K562 (cell line): ENCODE measurements around the gene SPINT2. TPM values are rescaled to one million over a fixed set of nuclear protein-coding genes. Genes with fewer than 3 reads are reported as not detected.

Experiments used
- ATAC-seq: fragments of 200-7000 bp; cut with Tn5 transposase; 3 replicates; pipeline ENCODE4 v1.9.1; 2020; ENCODE audit warnings: moderate library complexity
- BruUV-seq: library from RNA; stranded (reverse); fragments of 400-500 nt; replicated peaks from 2 replicates; lab custom pipeline; 2021; lab: Mats Ljungman, UMichigan
- CTCF ChIA-PET: fragments of 300-600 bp; formaldehyde crosslinking; extraction: SDS; loops from one replicate; lab custom pipeline; 2021; ENCODE audit warnings: low intra/inter-chr PET ratio; lab: Yijun Ruan, JAX
- POLR2A ChIA-PET: fragments of 300-600, 350-650 bp; sonication (Branson Sonifier 250); formaldehyde crosslinking; extraction: SDS; loops from one replicate; lab custom pipeline; 2021; ENCODE audit warnings: antibody characterized with exemption, inconsistent platforms; lab: Yijun Ruan, JAX
- DNase-seq, 4 experiments: peaks; one replicate each; pipeline versions ENCODE4 v3.0.0 to v3.0.0-alpha.2; 2011 to 2018; ENCODE audit warnings: low spot score in 3 of 4, mixed read lengths in 3 of 4; ENCODE audit errors: extremely low read depth in 1 of 4
- FAIRE-seq: peaks from 2 replicates; lab custom pipeline; 2011; peaks lifted over from hg19 to GRCh38; lab: Jason Lieb, UNC
- H2AFZ ChIP-seq: 2 replicates; pipeline ENCODE4 v1.6.0; 2011; ENCODE audit warnings: low read depth, low read length, control low read depth, inconsistent platforms
- H3K27ac ChIP-seq: fragments of 200-600 bp; 3 replicates; pipeline ENCODE4 v1.8.0; 2011; ENCODE audit warnings: low read depth, mild to moderate bottlenecking, control low read depth, inconsistent platforms, low read length, moderate library complexity, mixed read lengths; ENCODE audit errors: extremely low read depth
- H3K27me3 ChIP-seq, 2 experiments: fragments of 300-600 bp in 1 of 2; 2 replicates in 1 of 2; 3 replicates in 1 of 2; pipeline versions ENCODE4 v1.6.0 to v1.8.0; 2011; ENCODE audit warnings: inconsistent platforms in 2 of 2, low read length in 2 of 2, mild to moderate bottlenecking in 1 of 2, mixed read lengths in 1 of 2, moderate library complexity in 1 of 2; ENCODE audit not compliant: control insufficient read depth in 2 of 2, insufficient read depth in 2 of 2
- H3K36me3 ChIP-seq: fragments of 300-600 bp; 3 replicates; pipeline ENCODE4 v1.8.0; 2011; ENCODE audit warnings: mild to moderate bottlenecking, low read length, inconsistent platforms; ENCODE audit not compliant: control insufficient read depth, insufficient read depth
- H3K4me1 ChIP-seq, 2 experiments: fragments of 200-600 bp in 1 of 2; replicated peaks in 1 of 2; 2 replicates in 1 of 2; 3 replicates in 1 of 2; pipeline versions ENCODE4 v1.5.1 to v1.8.0; 2011; ENCODE audit warnings: inconsistent platforms in 2 of 2, low read length in 2 of 2, mild to moderate bottlenecking in 1 of 2, mixed read lengths in 1 of 2, moderate library complexity in 1 of 2; ENCODE audit not compliant: control insufficient read depth in 2 of 2, insufficient read depth in 2 of 2
- H3K4me2 ChIP-seq: 2 replicates; pipeline ENCODE4 v1.6.1; 2011; ENCODE audit warnings: low read length, control low read depth, inconsistent platforms, mixed read lengths; ENCODE audit not compliant: insufficient read depth
- H3K4me3 ChIP-seq: fragments of 200-600 bp; sonication (generic), shearing (Covaris generic); 2 replicates; pipeline ENCODE4 v1.5.1; 2016; ENCODE audit warnings: control low read depth, inconsistent platforms
- H3K79me2 ChIP-seq: fragments of 200-600 bp; 3 replicates; pipeline ENCODE4 v1.8.0; 2011; ENCODE audit warnings: low read length, inconsistent platforms; ENCODE audit not compliant: control insufficient read depth, insufficient read depth
- H3K9ac ChIP-seq, 2 experiments: 2 replicates each; pipeline versions ENCODE4 v1.6.0 to v1.6.1; 2011; ENCODE audit warnings: low read depth in 2 of 2, low read length in 2 of 2, control low read depth in 1 of 2, inconsistent platforms in 1 of 2, mild to moderate bottlenecking in 1 of 2, mixed read lengths in 1 of 2; ENCODE audit not compliant: insufficient read depth in 1 of 2
- H3K9me1 ChIP-seq: one replicate; pipeline ENCODE4 v1.6.0; 2011; ENCODE audit warnings: inconsistent platforms, mild to moderate bottlenecking, low read length, moderate library complexity; ENCODE audit not compliant: control insufficient read depth, insufficient read depth
- H3K9me3 ChIP-seq: replicated peaks from 2 replicates; pipeline ENCODE4 v1.5.1; 2011; ENCODE audit warnings: low read depth, low read length, inconsistent platforms; ENCODE audit not compliant: control insufficient read depth, insufficient read depth
- H4K20me1 ChIP-seq: replicated peaks from 2 replicates; pipeline ENCODE4 v1.6.1; 2011; ENCODE audit warnings: low read length, inconsistent platforms, mixed read lengths; ENCODE audit not compliant: control insufficient read depth, insufficient read depth
- BACH1 ChIP-seq: fragments of 200-800 bp; sonication (Bioruptor generic); IDR thresholded peaks from 2 replicates; pipeline ENCODE4 v1.6.1; 2016; ENCODE audit warnings: missing genetic modification characterization, missing compliant biosample characterization
- BHLHE40 ChIP-seq: IDR thresholded peaks from 2 replicates; pipeline ENCODE4 v1.6.1; 2011; ENCODE audit warnings: low read length, improper control_type of control experiment
- DPF2 ChIP-seq: fragments of 450-650 bp; IDR thresholded peaks from 2 replicates; pipeline ENCODE4 v1.6.1; 2016
- FIP1L1 ChIP-seq: fragments of 200-400 bp; formaldehyde crosslinking; IDR thresholded peaks from 2 replicates; pipeline ENCODE4 v1.6.1; 2018; ENCODE audit warnings: mild to moderate bottlenecking, low read depth, low read length; ENCODE audit not compliant: poor library complexity, severe bottlenecking
- HDAC1 ChIP-seq, 2 experiments: fragments of 450-650 bp; IDR thresholded peaks; 2 replicates each; pipeline ENCODE4 v1.6.1; 2016 to 2017; ENCODE audit warnings: inconsistent platforms in 1 of 2, mild to moderate bottlenecking in 1 of 2, moderate library complexity in 1 of 2
- MAFK ChIP-seq: IDR thresholded peaks from 2 replicates; pipeline ENCODE4 v1.6.1; 2011; ENCODE audit warnings: low read length, improper control_type of control experiment
- NCOA1 ChIP-seq: fragments of 450-650 bp; IDR thresholded peaks from 2 replicates; pipeline ENCODE4 v1.6.1; 2016; ENCODE audit warnings: low read depth
- POLR2G ChIP-seq: fragments of 200-400 bp; formaldehyde crosslinking; IDR thresholded peaks from 2 replicates; pipeline ENCODE4 v1.6.1; 2017; ENCODE audit warnings: low read depth, mild to moderate bottlenecking, antibody characterized with exemption, low read length, moderate library complexity
- RAD51 ChIP-seq: fragments of 450-650 bp; IDR thresholded peaks from 2 replicates; pipeline ENCODE4 v1.7.1; 2016; ENCODE audit warnings: low read depth, mild to moderate bottlenecking, borderline replicate concordance
- SPI1 ChIP-seq: IDR thresholded peaks from 2 replicates; pipeline ENCODE4 v1.6.1; 2011; ENCODE audit warnings: low read depth, low read length, control low read depth, borderline replicate concordance
- WHSC1 ChIP-seq: IDR thresholded peaks from one replicate; pipeline ENCODE4 v1.6.1; 2012; ENCODE audit warnings: low read length, control low read depth, inconsistent platforms
- ZC3H11A ChIP-seq: IDR thresholded peaks from 2 replicates; pipeline ENCODE4 v1.6.1; 2012; ENCODE audit warnings: low read depth, low read length, improper control_type of control experiment
- ZNF408 ChIP-seq: fragments of 250-450 bp; sonication (Bioruptor Pico); IDR thresholded peaks from 2 replicates; pipeline ENCODE4 v1.4.0; 2020; ENCODE audit warnings: low read depth, mild to moderate bottlenecking, moderate library complexity
- ZNF699 ChIP-seq: fragments of 250-450 bp; sonication (Bioruptor Pico); IDR thresholded peaks from 2 replicates; pipeline ENCODE4 v1.8.0; 2021; ENCODE audit warnings: mild to moderate bottlenecking, moderate library complexity; ENCODE audit not compliant: insufficient replicate concordance
- WGBS: fragments of 100-300 bp; shearing (Covaris generic); methylation state at CpG from one replicate; pipeline ENCODE4 v1.1.6; 2016; ENCODE audit warnings: low coverage, mixed read lengths; ENCODE audit not compliant: insufficient coverage; ENCODE audit errors: missing lambda C conversion rate; 5-methylcytosine and 5-hydroxymethylcytosine counted together
- in situ Hi-C: fragments of 300-500 bp; cut with MboI; formaldehyde crosslinking; loops from 4 replicates; pipeline ENCODE4 v1.15.0; 2018; ENCODE audit warnings: inconsistent platforms, mixed read lengths
- intact Hi-C: fragments of 100-400 bp; cut with micrococcal nuclease; formaldehyde crosslinking; loops from 2 replicates; pipeline ENCODE4 v1.14.2; 2022
- polyA plus RNA-seq, 8 experiments: library from polyadenylated mRNA; depleted of rRNA in 4 of 8; stranded (reverse) in 5 of 8; unstranded in 3 of 8; fragments of >200 nt; fragmentation: Nextera tagmentation in 2 of 8; fragmentation: Illumina TruSeq in 1 of 8; extraction: Ambion mirVana in 2 of 8; extraction: Trizol in 1 of 8; gene quantifications; 2 replicates each; pipeline versions ENCODE4 v1.2.1 to v1.2.3, GENCODE V29; 2011 to 2014; ENCODE audit warnings: inconsistent platforms in 1 of 8, missing spikeins in 1 of 8
- total RNA-seq, 7 experiments: library from RNA; depleted of rRNA in 6 of 7; stranded (reverse); fragments of >200 nt in 6 of 7; fragmentation: Illumina TruSeq in 2 of 7; extraction: Trizol in 2 of 7; gene quantifications; 2 replicates each; pipeline versions ENCODE4 v1.2.1 to v1.2.3, GENCODE V29; 2011 to 2021; ENCODE audit warnings: low replicate concordance in 1 of 7

Gene SPINT2
- total and polyA plus RNA-seq, 9 of the 15 experiments (the other 6 are each of a cell fraction or from before 2014, with no cell fraction given): 0.65 to 4.5 (median 3.4) TPM

GRCh38 chr19:38251564-38252051 lies 12.8 kb upstream of the SPINT2 start:
- no peak overlapping the region for H2AFZ ChIP-seq
- no peak overlapping the region; the same call in 1 of the 2 replicates for H3K4me2 ChIP-seq
- no peaks in the 10 kb centered on the region for H3K9me1 ChIP-seq
- H3K27me3 ChIP-seq: no peaks in the 10 kb centered on the region
- intact Hi-C loops (no loop called here), in situ Hi-C loops (no loop called here)
- ChIA-PET POLR2A (interaction anchor here (0.9 to 1.0 kb wide), 2 partner anchors 16 to 123 kb away, joined by 4 read pairs; partner anchors contain the start of gene PSMD8), CTCF (interaction anchor here (0.6 kb wide), 1 partner anchor 7 kb away, joined by 3 read pairs; no protein-coding TSS in a partner anchor)
- H4K20me1 ChIP-seq: no peaks in the 10 kb centered on the region
- peak in 1 of 4 experiments; percentile 21 for DNase-seq
- no peaks in the 10 kb centered on the region for H3K9me3 ChIP-seq
- H3K36me3 ChIP-seq: peaks cover 31% of the 10 kb centered on the region; the same call in 2 of the 3 replicates
- H3K4me3 ChIP-seq: no peak overlapping the region
- TF ChIP-seq ZNF699 (CRISPR knock-in tag) (no peak), MAFK (no peak), WHSC1 (no peak), NCOA1 (no peak), POLR2G (0 out of 2 replicates have a peak, but pooled peaks have one; percentile 7), DPF2 (peak; percentile 33; the same call in 1 of the 2 replicates), FIP1L1 (no peak), HDAC1 (IDR thresholded peaks at IDR 0.05) (0 out of 4 replicates have a peak, but pooled peaks of 1 of the 2 experiments have one; percentile 14), RAD51 (no peak), BACH1 (tag) (no peak), ZC3H11A (no peak), ZNF408 (CRISPR knock-in tag) (no peak), SPI1 (no peak), BHLHE40 (no peak)
- FAIRE-seq: no peak
- no peak overlapping the region for H3K27ac ChIP-seq
- peak overlapping the region in 1 of 2 experiments; percentile 78; a peak in 2 of 4 replicates for H3K9ac ChIP-seq
- H3K4me1 ChIP-seq: peaks cover 6 to 50% of the 10 kb centered on the region in 2 experiments; a peak in 4 of 5 replicates
- WGBS: 60% methylated on average over 8 of the region's 10 CpGs
- no peak for ATAC-seq
- H3K79me2 ChIP-seq: peaks cover 39% of the 10 kb centered on the region
- no TSS peak for BruUV-seq
